ENCODE measurements around the gene SYPL1. TPM values are rescaled to one million over a fixed set of nuclear protein-coding genes. Genes with fewer than 3 reads are reported as not detected.

The SYPL1 gene
- total RNA-seq, 1 experiment from 2014 or later, result 39.2 TPM

DNA sequence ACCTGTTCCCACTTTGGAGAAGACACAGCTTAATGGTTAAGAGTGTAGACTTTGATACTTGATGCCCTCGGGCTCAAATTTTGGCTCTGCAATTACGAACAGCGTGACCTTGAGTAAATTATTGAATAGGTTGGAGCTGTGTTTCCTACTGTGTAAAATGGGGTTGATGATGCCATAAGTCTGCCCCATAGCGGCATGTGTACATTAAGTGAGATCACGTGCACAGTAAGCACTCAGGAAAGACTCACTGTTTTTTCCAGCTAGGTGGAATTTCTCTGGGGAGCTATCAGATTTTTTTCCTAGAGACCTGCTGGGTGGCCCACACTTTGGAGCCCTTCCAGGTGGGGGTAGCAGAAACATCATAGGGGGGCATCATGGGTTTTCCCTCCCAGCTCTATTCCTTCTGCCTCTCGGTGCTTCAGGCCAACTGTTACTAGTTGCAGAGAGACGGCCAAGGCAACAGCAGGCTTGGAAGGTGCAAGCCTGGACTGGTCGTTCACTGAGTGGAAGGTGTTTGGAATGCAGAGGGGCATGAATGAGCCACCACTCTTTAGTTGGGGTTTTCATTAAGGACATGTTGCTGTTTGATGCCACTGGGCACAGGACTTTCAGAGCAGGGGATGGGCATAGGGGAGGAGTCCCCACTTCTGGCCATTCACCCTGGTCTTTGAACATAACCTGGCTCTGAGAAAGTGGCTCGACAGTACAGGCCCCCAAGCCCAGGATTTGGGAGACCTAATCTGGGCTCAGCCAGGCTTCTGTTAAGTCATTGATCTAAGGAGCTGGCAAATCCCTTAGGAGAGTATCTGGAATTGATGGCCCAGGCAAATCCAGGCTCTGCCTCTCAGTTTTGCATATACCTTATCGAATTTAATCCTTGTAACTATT lies 64.0 kb downstream of the SYPL1 start:
- H3K23me2 ChIP-seq (ENCODE audit: insufficient read length, low read depth, low read length, poor library complexity, severe bottlenecking), result no peaks in the 10 kb centered on the region
- H3K27me3 ChIP-seq (ENCODE audit: insufficient read depth, low read length), result no peaks in the 10 kb centered on the region
- H3K9ac ChIP-seq (ENCODE audit: extremely low read depth, insufficient read length, low read length), result no peak overlapping the region
- Mint-ChIP-seq H3K27ac (peak overlapping the region in 1 of 3 experiments; percentile 40; a peak in 1 of 7 replicates), H3K36me3 (ENCODE audit: insufficient read depth in 1 of 3, low read depth in 3 of 3) (no peaks in the 10 kb centered on the region), H3K27me3 (ENCODE audit: low read depth) (peaks cover 13% of the 10 kb centered on the region), H3K9me3 (peaks cover 3% of the 10 kb centered on the region in 2 experiments; a peak in 2 of 5 replicates), H3K4me3 (no peak overlapping the region), H3K4me1 (peaks cover 0 to 4% of the 10 kb centered on the region in 2 experiments; a peak in 1 of 4 replicates)
- WGBS (ENCODE audit: extremely low coverage, insufficient read length, low lambda C conversion rate), result no CpG with 5 or more reads among the region's 10 CpGs
- no peak overlapping the region for H3K18ac ChIP-seq (ENCODE audit: insufficient read length, low read depth, low read length)
- no peak overlapping the region for H2AK5ac ChIP-seq (ENCODE audit: insufficient read length, low read length)
- H3K9me3 ChIP-seq (ENCODE audit: control insufficient read depth, low read depth, low read length), result peaks cover 9% of the 10 kb centered on the region
- no peaks in the 10 kb centered on the region for H4K20me1 ChIP-seq (ENCODE audit: control insufficient read depth, insufficient read depth, insufficient read length)
- no peak overlapping the region for H2BK5ac ChIP-seq (ENCODE audit: insufficient read length, low read length)
- H2BK120ac ChIP-seq (ENCODE audit: low read depth, low read length, poor library complexity, severe bottlenecking), result no peak overlapping the region
- no peak overlapping the region for H2BK20ac ChIP-seq (ENCODE audit: low read depth, low read length, poor library complexity, severe bottlenecking)
- H3K4me2 ChIP-seq (ENCODE audit: insufficient read depth, insufficient read length, low read length), result no peak overlapping the region
- H2BK15ac ChIP-seq (ENCODE audit: low read depth, low read length), result no peak overlapping the region
- H4K91ac ChIP-seq (ENCODE audit: insufficient read length, low read depth, low read length), result no peak overlapping the region
- H3K27ac ChIP-seq (ENCODE audit: insufficient read length, low read depth, low read length), result no peak overlapping the region
- no peak for DNase-seq
- no peak overlapping the region for H3K23ac ChIP-seq (ENCODE audit: insufficient read length, low read depth, low read length)
- H3K79me1 ChIP-seq (ENCODE audit: insufficient read depth, low read depth, low read length, poor library complexity, severe bottlenecking), result no peaks in the 10 kb centered on the region
- no peaks in the 10 kb centered on the region for H3K4me1 ChIP-seq (ENCODE audit: insufficient read depth, low read length)
- no peak overlapping the region for H2AFZ ChIP-seq (ENCODE audit: low read length)
- H4K8ac ChIP-seq (replicated peaks; ENCODE audit: insufficient read length, low read depth, low read length), result no peak overlapping the region
- no peak overlapping the region for H3K14ac ChIP-seq (ENCODE audit: insufficient read depth, low read length)
- no peaks in the 10 kb centered on the region for H3K79me2 ChIP-seq (ENCODE audit: insufficient read depth, low read length)
- no peak for TF ChIP-seq CTCF (conservative IDR thresholded peaks at IDR 0.05)
- H4K5ac ChIP-seq (ENCODE audit: insufficient read length, low read depth, low read length), result no peak overlapping the region
- H3T11ph ChIP-seq (ENCODE audit: low read length), result no peak overlapping the region
- no peak overlapping the region for H2BK12ac ChIP-seq (ENCODE audit: insufficient read length, low read depth, low read length)
- no peak overlapping the region for H3K56ac ChIP-seq (ENCODE audit: insufficient read length, low read depth, low read length)
- H3K4ac ChIP-seq (ENCODE audit: low read depth, low read length), result no peak overlapping the region

Data from H9 (cell line).